ENCODE measurements around the gene TANGO6. TPM values are rescaled to one million over a fixed set of nuclear protein-coding genes. Genes with fewer than 3 reads are reported as not detected.

TANGO6 gene
- total RNA-seq, 1 experiment from 2014 or later: 18.0 TPM

DNA sequence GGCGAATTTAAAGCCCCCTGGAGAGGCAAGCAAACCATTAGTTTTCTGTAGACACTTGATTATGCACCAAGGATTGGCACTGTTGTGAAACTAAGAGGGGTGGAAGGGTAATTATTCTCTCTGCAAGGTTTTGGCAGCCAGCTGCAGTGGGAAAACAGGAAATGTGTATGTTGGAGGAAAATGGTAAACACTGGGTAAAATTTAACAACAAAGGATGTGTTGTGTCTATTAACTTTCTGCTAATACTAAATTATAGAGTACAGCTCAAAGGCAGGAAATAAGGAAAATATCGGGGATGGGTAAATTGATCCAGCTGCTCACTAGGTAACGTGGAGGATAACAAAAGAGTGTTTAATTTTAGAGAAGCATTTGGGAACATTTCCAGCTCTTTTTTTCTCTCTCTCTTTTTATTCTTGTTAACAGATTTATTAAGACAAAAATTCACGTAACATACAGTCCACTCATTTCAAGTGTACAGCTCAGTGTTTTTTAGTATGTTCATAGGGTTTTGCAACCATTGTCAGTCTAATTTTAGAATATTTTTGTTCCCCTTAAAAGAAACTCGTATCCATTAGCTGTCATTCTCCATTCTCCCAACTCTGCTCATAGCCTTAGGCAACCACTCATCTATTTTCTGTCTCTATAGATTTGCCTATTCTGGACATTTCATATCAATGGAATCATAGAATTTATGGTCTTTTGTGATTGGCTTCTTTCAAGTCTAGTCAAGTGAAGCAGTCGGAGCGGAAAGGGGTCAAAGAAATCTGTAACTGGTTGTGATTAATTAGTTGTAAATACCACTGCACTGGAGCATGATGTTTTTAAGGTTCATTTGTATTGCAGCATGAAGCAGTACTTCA lies 41.8 kb downstream of the TANGO6 start:
- no TSS peak for BruUV-seq (replicated peaks)
- ChIA-PET CTCF (no interaction called here), POLR2A (ENCODE audit: low non-redundant PET) (interaction anchor here (0.5 kb wide), 1 partner anchor 11 kb away, joined by 3 read pairs; no protein-coding TSS in a partner anchor)
- no peak overlapping the region for H3K4me3 ChIP-seq (ENCODE audit: low read depth, low read length, poor library complexity, severe bottlenecking)
- peaks cover 21% of the 10 kb centered on the region for H3K4me1 ChIP-seq (ENCODE audit: insufficient read depth, low read length, poor library complexity, severe bottlenecking)
- intact Hi-C loops (cut with micrococcal nuclease; ENCODE audit: unreplicated experiment): no loop called here
- H3K27me3 ChIP-seq (replicated peaks; ENCODE audit: insufficient read depth, low read depth, low read length, poor library complexity): no peaks in the 10 kb centered on the region
- no peaks in the 10 kb centered on the region for H3K9me3 ChIP-seq (ENCODE audit: low read depth, low read length, poor library complexity, severe bottlenecking)
- no peak for TF ChIP-seq EZH2 (IDR thresholded peaks at IDR 0.05; ENCODE audit: borderline replicate concordance, low read depth, low read length, poor library complexity, severe bottlenecking)
- TF ChIP-seq, protein P1, sequence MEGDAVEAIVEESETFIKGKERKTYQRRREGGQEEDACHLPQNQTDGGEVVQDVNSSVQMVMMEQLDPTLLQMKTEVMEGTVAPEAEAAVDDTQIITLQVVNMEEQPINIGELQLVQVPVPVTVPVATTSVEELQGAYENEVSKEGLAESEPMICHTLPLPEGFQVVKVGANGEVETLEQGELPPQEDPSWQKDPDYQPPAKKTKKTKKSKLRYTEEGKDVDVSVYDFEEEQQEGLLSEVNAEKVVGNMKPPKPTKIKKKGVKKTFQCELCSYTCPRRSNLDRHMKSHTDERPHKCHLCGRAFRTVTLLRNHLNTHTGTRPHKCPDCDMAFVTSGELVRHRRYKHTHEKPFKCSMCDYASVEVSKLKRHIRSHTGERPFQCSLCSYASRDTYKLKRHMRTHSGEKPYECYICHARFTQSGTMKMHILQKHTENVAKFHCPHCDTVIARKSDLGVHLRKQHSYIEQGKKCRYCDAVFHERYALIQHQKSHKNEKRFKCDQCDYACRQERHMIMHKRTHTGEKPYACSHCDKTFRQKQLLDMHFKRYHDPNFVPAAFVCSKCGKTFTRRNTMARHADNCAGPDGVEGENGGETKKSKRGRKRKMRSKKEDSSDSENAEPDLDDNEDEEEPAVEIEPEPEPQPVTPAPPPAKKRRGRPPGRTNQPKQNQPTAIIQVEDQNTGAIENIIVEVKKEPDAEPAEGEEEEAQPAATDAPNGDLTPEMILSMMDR (conservative IDR thresholded peaks at IDR 0.05; ENCODE audit: low read depth, low read length): no peak
- no peaks in the 10 kb centered on the region for H3K36me3 ChIP-seq (ENCODE audit: insufficient read depth, low read length, poor library complexity, severe bottlenecking)
- peak overlapping the region; percentile 38 for H3K27ac ChIP-seq (ENCODE audit: low read depth, low read length, poor library complexity, severe bottlenecking)
- peak; percentile 83 for DNase-seq (ENCODE audit: low spot score)

DNA sequence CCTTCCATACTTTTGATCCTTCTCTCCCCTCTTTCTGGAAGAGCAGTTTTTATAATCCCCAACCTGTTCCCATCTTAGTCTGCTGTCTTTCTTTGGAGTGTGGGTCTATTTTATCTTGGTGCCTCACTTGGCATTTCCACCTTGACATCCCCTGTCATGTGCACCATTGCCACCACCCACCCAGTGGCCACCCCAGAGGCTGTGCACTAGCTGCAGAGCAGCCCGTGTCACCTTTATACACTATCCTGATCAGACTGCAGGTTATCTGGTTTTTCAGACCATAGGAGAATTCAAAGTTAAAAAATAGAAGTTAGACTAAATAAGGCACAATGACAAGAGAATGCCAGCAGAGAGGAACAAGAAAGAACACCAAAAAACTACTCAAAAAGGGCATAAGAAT lies 43.8 kb downstream of the TANGO6 start:
- no peak overlapping the region for H3K4me3 ChIP-seq (ENCODE audit: low read depth, low read length, poor library complexity, severe bottlenecking)
- intact Hi-C loops (cut with micrococcal nuclease; ENCODE audit: unreplicated experiment): no loop called here
- no peak overlapping the region for H3K27ac ChIP-seq (ENCODE audit: low read depth, low read length, poor library complexity, severe bottlenecking)
- ChIA-PET CTCF (no interaction called here), POLR2A (ENCODE audit: low non-redundant PET) (no interaction called here)
- DNase-seq (ENCODE audit: low spot score): no peak
- no peaks in the 10 kb centered on the region for H3K36me3 ChIP-seq (ENCODE audit: insufficient read depth, low read length, poor library complexity, severe bottlenecking)
- no peak for TF ChIP-seq EZH2 (IDR thresholded peaks at IDR 0.05; ENCODE audit: borderline replicate concordance, low read depth, low read length, poor library complexity, severe bottlenecking)
- TF ChIP-seq, protein P1 (conservative IDR thresholded peaks at IDR 0.05; ENCODE audit: low read depth, low read length): no peak
- H3K4me1 ChIP-seq (ENCODE audit: insufficient read depth, low read length, poor library complexity, severe bottlenecking): peaks cover 21% of the 10 kb centered on the region
- no TSS peak for BruUV-seq (replicated peaks)
- no peaks in the 10 kb centered on the region for H3K9me3 ChIP-seq (ENCODE audit: low read depth, low read length, poor library complexity, severe bottlenecking)
- no peaks in the 10 kb centered on the region for H3K27me3 ChIP-seq (replicated peaks; ENCODE audit: insufficient read depth, low read depth, low read length, poor library complexity)

DNA sequence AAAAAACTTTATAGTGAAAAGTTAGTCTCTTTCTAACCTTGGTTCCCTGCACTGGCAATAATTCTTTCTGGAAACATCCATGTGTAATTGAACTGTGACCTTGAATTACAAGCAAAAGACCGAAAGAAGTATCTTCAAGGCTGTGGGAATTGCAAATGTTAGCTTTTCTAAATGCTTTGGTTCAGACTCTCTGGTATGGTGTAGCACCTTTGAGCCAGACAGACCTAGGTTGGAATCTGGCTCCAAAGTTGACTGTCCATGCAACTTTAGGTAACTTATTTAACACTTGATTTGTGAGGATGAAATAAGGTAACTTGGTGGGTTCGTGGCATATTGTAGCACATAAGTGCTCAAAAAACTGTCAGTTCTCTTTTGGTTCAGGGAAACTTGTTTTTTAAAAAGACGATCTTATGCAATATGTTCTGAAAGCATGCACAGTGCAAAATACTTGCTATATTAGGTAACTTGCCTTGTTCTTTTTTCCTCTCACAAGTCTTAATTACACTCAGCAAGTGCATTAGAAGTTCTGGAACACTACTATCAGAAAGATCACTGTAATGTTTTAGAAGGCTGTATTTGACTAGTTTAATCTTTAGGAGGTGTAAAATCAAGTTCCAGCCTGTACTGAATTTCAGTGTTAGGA lies 46.3 kb downstream of the TANGO6 start:
- intact Hi-C loops (cut with micrococcal nuclease; ENCODE audit: unreplicated experiment): no loop called here
- BruUV-seq (replicated peaks): no TSS peak
- H3K36me3 ChIP-seq (ENCODE audit: insufficient read depth, low read length, poor library complexity, severe bottlenecking): no peaks in the 10 kb centered on the region
- TF ChIP-seq EZH2 (IDR thresholded peaks at IDR 0.05; ENCODE audit: borderline replicate concordance, low read depth, low read length, poor library complexity, severe bottlenecking): no peak
- TF ChIP-seq, protein P1 (conservative IDR thresholded peaks at IDR 0.05; ENCODE audit: low read depth, low read length): no peak
- H3K27ac ChIP-seq (ENCODE audit: low read depth, low read length, poor library complexity, severe bottlenecking): no peak overlapping the region
- H3K27me3 ChIP-seq (replicated peaks; ENCODE audit: insufficient read depth, low read depth, low read length, poor library complexity): no peaks in the 10 kb centered on the region
- CTCF ChIA-PET: no interaction called here
- DNase-seq (ENCODE audit: low spot score): no peak
- POLR2A ChIA-PET (ENCODE audit: low non-redundant PET): no interaction called here
- H3K4me3 ChIP-seq (ENCODE audit: low read depth, low read length, poor library complexity, severe bottlenecking): no peak overlapping the region
- peaks cover 13% of the 10 kb centered on the region for H3K4me1 ChIP-seq (ENCODE audit: insufficient read depth, low read length, poor library complexity, severe bottlenecking)
- no peaks in the 10 kb centered on the region for H3K9me3 ChIP-seq (ENCODE audit: low read depth, low read length, poor library complexity, severe bottlenecking)
